Measurements from ENCODE around the gene UMODL1.
A peak's percentile ranks its signal among the peaks of the same experiment; 100 is the strongest.
"Not testable (repeated sequence)": the region's sequence is repeated elsewhere in the genome, so short reads cannot be mapped to it uniquely, and the experiment has no call there.

The UMODL1 gene

GRCh38 chr21:42061986-42062235, 9.2 kb upstream of the UMODL1 start:
- DNase-seq, result no peak

DNA sequence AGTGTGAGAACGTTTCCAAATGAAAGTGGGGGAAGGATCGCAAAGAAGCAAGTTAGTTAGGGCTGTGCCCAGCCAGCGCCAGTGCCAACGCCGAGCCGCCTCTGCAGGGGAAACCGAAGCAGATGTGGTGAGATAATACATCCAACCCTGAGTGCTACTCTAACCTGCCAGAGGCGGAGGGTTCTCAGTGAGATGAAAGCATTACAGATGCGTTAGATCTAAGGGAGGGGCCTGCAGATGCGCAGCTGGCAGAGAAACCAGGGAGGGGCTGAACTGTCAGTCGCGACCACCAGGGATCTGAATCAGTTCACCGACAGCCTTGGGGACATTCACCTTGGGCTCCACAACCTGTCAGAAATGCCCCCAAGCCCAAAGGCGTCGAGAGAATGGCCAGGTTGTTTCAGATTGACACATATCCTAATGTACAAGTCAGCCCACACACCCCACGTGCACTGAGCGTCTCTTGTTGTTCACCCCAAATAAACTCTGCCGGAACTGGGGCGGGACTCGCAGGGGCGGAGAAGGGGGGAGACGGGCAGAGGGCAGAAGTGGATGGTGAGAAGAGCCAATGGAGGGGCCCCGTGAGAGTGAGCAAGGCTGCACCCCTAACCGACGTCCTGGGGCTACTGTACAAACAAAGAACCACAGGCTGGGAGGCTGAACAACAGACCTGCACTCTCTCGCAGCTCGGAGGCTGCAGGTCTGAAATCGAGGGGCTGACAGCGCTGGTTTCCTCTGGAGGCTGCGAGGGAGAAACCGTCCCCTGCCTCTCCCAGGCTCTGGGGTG, 8.7 kb upstream of the UMODL1 start:
- DNase-seq, result no peak

DNA sequence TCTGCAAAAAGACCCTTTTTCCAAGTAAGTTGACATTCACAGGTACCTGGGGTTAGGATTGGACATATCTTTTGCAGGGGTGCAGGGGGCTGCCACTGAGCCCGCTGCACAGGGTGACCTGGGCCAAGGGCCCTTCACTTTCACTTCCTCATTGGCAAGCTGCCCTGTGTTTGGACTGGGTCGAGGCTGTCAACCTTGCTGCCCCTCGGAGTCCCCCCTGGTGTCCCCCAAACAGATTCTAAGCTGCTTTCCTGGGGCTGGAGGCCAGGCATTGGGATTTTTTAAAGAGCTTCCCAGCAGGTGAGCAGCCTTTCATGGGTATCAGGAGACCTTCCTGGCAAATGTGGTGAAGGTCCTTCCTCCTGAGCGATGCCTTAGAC, 7.9 kb upstream of the UMODL1 start:
- DNase-seq, result no peak

GRCh38 chr21:42063571-42064521, 7.3 kb upstream of the UMODL1 start:
- DNase-seq, result no peak

DNA sequence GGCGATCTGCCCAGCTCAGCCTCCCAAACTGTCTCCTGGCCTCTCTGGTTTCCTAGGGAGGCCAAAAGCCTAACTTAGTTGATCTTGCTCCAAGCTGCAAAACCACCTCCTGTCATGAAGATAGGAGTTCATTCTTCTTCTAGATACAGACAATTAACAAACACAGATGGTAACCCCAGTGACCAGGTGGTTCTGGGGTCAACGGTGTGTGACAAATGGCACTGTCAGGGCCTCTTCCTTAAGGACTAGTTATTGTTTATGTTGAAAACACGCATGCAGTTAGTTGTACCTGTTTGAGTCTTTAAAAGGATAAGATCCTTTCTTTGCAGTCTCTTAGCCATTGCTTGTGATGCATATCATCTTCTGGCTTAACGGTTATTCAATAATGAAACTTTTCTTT, 4.6 kb upstream of the UMODL1 start:
- DNase-seq, result no peak

DNA sequence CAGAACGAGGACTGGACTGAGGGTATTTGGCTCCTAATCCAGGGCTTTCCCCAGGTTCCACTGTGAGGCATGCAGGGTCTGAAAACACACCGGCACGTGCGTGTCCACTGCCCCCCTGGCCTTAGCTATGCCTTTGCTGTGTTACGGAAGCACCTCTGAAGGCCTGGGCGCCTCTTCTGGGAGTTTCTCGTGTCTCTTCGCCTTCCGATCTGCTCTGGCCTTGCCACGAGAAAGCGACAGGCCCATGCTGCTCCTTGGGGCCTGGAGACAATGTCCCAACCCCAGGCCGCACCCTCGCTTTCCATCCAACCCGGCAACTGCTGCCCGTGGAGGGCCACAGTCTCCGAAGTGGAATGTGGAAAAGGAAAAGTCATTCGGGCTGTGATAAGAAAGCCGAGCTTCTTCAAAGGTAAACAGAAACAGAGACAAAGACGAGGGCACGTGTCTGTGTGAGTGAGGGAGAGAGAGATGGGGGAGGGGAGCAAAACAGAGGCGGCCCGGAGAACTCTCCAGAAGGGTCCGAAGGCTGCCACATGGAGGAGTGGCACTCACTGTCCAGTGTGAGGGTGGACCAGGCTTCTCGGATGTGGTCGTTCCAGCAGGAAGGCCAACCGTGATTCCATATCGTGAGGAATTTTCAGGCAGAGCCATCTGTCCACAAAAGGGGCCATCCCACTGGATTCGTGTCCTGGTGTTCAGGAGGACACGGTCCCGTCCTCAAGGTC, 3.4 kb upstream of the UMODL1 start:
- DNase-seq, result no peak

- DNase-seq, result no peak
Measured at GRCh38 chr21:42068256-42068545, 2.9 kb upstream of the UMODL1 start.

DNA sequence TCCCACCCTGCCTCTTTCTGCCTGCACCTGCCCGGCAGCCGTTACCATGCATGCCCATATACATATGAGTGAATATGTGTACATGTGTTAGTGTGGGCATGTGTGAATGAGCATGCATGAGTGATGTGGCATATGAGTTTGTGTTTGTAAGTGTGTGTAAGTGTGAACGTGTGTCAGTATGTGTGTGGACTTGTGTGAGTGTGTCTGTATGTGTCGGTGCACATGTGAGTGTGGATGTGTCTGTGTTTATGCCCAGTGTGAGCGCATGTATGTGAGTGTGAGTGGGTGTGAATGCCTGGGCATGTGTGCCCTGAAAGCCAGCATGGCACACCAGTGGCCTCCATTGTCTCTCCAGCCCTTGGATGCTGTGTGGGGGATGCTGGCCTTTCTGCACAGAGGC, 2.5 kb upstream of the UMODL1 start:
- DNase-seq, result no peak

DNA sequence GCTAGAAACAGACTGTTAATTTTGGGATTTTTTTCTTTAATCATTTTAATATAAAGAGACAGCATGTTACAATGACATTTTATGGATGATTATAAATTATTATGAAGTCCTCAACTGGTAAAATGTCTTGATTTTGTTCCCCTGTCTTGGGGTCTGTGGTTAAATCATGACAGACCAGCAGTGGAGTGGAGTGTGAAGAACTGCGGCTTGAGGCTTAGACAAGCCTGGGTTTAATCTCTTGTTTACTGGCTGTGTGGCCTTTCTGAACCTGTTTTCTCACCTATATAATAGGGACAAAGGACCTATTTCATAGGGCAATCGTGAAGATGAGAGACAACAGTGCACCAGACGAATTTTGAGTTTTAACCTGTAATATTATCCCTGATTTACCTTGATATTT, 1.8 kb upstream of the UMODL1 start:
- no peak for DNase-seq

GRCh38 chr21:42069843-42070242, 1.3 kb upstream of the UMODL1 start:
- DNase-seq, result no peak

DNA sequence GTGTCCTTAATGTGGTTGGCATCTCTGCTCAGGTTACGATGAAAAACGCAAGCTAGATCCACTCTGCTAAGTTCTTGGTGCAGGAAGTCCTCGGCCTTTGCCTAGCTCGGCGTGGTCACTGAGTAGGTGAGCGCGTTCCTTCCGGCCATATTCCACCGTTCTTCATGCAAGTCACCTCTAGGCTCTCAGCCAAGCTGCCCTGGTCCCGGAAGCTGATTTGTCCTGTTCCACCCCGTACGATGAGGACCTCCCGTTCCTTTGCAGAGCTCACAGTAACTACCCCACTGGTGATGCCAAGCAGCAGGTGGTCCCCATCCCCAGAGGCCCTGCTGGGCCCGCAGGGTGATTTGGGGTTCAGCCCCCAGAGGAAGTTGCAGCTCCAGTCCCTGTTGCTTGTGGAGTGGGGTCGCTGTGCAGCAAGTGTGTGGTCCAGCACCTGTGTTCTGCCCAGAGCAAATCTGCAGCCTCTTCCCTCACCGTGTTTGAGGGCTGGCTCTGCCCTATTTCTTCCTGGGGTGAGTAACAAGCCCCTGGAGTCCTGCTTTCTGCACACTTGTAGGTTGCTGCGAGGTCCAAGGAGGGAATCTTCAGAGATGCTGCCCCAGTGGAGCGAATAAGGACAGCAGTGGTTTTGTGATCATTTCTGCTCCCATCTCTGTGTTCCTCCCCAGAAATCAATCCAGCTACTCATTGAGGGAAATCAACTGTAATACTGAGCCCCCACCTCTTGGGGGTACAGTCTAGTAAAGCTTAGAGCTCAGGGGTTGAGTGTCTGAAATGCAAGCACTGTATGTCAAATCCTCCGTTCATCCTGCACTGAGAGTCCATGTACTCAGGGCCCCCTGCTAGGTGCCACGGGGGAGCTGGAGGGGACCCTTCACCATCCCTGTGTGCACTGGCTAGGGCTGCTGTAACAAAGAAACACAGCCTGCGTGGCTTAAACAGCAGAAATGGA, 2.3 kb downstream of the UMODL1 start:
- no peak for DNase-seq

- no peak for DNase-seq
Measured at GRCh38 chr21:42075686-42076471, 4.8 kb downstream of the UMODL1 start.

- not testable (repeated sequence) for DNase-seq
Measured at GRCh38 chr21:42077685-42078238, 6.6 kb downstream of the UMODL1 start.

DNA sequence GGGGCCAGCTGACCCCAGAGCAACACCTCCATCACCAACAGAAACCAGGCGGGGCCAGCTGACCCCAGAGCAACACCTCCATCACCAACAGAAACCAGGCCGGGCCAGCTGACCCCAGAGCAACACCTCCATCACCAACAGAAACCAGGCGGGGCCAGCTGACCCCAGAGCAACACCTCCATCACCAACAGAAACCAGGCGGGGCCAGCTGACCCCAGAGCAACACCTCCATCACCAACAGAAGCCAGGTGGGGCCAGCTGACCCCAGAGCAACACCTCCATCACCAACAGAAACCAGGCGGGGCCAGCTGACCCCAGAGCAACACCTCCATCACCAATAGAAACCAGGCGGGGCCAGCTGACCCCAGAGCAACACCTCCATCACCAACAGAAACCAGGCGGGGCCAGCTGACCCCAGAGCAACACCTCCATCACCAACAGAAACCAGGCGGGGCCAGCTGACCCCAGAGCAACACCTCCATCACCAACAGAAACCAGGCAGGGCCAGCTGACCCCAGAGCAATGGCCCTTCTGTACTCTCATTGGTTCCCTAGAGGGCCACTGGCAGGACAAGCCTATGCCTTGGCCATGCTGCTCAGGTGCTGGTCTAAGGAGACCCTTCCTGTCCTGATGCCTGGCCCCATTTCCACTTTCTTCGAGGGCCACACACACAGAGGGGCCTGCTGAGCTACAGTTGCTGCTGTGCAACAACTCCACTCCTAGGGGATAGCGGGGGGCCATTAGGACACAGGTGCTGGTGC, 7.3 kb downstream of the UMODL1 start:
- DNase-seq, result not testable (repeated sequence)

DNA sequence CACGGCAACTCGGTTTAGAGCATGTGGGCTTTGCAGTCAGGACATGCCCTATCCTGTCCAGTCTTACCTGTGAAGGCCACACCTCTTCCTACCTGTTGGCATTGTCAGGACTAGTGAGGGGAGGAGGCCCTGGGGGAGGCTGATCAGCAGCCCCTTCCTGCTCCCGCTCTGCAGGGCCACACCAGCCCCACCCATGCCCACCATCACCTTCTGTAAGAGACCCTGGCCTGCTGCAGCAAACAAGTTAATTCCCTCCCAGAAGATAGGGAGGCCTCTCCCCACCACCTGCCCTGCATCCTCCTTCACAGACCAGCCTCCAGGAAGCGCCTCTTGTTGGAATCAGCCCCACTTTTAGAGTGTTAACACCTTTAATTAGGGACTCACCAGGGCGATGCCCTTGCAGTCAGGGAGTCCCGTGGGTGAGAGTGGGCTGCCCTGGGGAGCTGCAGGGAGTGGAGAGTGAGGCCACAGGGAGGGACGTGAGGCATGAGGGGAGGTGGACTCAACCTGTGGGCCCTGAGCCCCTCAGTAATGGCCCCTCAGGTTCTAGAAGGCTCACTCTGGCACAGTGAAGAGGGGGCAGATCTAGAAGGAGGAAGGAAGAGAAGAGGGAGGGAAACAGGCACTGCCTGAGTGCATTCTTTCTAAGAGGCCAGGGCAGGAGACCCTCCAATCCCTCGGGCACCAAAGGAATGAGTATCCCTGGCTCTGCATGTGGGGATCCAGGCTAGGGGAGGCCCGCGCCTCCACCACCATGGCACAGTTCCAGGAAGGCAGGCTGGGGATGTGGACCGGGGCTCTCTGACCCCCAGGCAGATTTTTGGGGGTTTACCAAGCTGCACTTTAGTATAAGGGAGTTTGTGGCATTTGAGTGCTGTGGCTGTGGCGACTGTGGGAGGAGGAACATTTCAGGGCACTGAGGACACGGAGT, 8.2 kb downstream of the UMODL1 start:
- no peak for DNase-seq

DNA sequence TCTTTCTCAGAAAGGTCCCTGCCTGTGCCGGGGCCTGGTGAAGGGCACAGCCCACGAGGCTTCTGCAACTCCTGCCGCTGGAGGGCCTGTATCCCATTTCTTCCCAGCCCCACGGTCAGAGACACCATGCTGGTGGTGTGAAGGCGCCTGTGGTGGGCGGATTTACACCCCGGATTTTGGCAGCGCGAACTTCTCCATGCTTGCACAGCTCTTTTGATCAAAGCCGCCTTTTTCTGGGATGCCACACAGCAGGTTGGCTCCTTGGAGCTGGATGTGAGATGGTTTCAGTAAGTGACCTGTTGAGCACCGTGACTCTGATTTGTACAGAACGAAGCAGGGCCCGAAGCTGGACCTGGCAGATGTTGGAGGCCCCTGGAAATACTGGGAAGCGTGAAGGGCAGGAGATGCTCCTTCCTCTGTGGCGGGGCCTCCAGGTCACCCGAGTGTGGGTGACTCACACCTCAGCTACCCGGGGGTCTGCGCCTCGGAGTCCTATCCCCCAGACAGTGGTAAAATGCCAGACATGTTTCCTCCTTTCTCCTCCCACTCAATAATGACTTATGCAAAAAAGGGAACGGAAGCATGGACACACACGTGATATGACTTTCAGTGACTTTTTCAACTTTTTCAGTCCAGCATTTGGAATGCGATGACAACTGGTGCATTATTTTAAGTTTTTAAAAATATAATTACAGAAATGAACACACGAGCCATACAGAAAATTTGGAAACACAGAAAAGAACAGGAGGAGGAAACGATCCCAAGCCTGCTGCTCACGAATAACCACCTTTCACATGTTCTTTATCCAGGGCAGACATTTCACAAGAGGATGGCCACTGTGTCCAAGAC, 9.0 kb downstream of the UMODL1 start:
- DNase-seq, result peak; percentile 88

DNA sequence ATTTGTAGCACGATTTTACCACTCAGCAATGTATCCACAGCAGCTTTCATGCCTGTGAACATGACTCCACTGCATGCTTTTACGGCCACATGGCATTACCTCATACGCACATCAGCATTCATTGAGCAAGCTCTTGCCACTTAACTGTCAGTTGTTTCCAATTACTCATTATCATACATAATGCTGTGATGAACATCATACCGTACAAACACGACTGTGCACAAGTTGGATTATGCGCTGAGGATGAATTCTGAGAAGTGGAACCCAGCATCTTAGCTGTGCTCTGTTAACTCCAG, 9.6 kb downstream of the UMODL1 start:
- DNase-seq, result peak; percentile 91

DNA sequence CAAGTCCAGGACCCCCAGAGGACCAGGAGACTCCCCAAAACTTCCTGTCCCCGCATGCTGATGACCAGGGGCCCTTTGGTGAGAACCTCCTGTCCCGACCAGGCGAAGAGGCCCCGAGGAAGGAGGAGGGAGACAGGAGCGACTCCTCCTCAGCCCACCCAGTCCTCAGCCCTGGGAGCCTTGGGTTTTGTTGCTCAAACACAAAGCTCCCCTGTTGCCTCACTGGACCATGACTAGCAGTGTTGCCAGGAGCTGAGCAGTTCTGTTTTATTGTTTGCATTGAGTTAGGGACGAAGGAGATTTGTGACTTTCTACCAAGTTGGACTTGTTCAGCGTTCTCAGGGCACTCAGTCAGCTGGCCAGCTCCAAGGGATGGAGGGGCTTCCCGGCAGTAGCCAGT, 10.0 kb downstream of the UMODL1 start:
- DNase-seq, result peak; percentile 30

GRCh38 chr21:42081931-42082381, 10.8 kb downstream of the UMODL1 start:
- peak; percentile 41 for DNase-seq

All from fibroblast of skin of right biceps (primary cell).